HEK293 (cell line): ENCODE results near the gene LNP1.
"Not testable (repeated sequence)": the region's sequence is repeated elsewhere in the genome, so short reads cannot be mapped to it uniquely, and the experiment has no call there.

Experiments
- CTCF ChIA-PET: fragments of 350-600 bp; formaldehyde crosslinking; extraction: SDS; loops from one replicate; lab custom pipeline; 2021; ENCODE audit warnings: antibody characterized with exemption; lab: Yijun Ruan, JAX
- POLR2A ChIA-PET: fragments of 300-600 bp; formaldehyde crosslinking; extraction: SDS; loops from one replicate; lab custom pipeline; 2020; ENCODE audit warnings: antibody characterized with exemption, inconsistent platforms; lab: Yijun Ruan, JAX
- H3K27ac ChIP-seq: fragments of 200-500 bp; sonication (Bioruptor generic); 2 replicates; pipeline ENCODE4 v1.5.1; 2014; ENCODE audit warnings: low read depth, low read length, control low read depth, inconsistent platforms; ENCODE audit errors: extremely low read depth
- H3K36me3 ChIP-seq, 2 experiments: fragments of 200-500 bp in 1 of 2; sonication (Bioruptor generic) in 1 of 2; 1 replicate in 1 of 2; 2 replicates in 1 of 2; pipeline ENCODE4 v1.5.1; 2014 to 2017; ENCODE audit warnings: inconsistent platforms in 2 of 2, low read length in 2 of 2; ENCODE audit not compliant: control insufficient read depth in 2 of 2, insufficient read depth in 1 of 2
- H3K4me1 ChIP-seq: fragments of 200-500 bp; sonication (Bioruptor generic); 2 replicates; pipeline ENCODE4 v1.5.1; 2014; ENCODE audit warnings: mild to moderate bottlenecking, low read length, inconsistent platforms; ENCODE audit not compliant: control insufficient read depth, insufficient read depth
- H3K4me3 ChIP-seq: 2 replicates; pipeline ENCODE4 v1.5.1; 2011; ENCODE audit warnings: low read depth, mild to moderate bottlenecking, control low read depth, low read length, moderate library complexity
- H3K9me3 ChIP-seq: fragments of 200-500 bp; sonication (Bioruptor generic); 2 replicates; pipeline ENCODE4 v1.5.1; 2014; ENCODE audit warnings: low read depth, low read length, inconsistent platforms; ENCODE audit not compliant: control insufficient read depth, insufficient read depth
- GLIS1 ChIP-seq: fragments of 450-650 bp; formaldehyde crosslinking; IDR thresholded peaks from 2 replicates; pipeline ENCODE4 v1.5.1; 2016; ENCODE audit warnings: missing biosample characterization, missing genetic modification characterization
- GLIS2 ChIP-seq: fragments of 450-650 bp; formaldehyde crosslinking; IDR thresholded peaks from 2 replicates; pipeline ENCODE4 v1.5.1; 2016; ENCODE audit warnings: missing biosample characterization, missing genetic modification characterization
- PRDM6 ChIP-seq: fragments of 450-650 bp; formaldehyde crosslinking; IDR thresholded peaks from 2 replicates; pipeline ENCODE4 v1.5.1; 2017; ENCODE audit warnings: missing biosample characterization, missing genetic modification characterization
- SALL2 ChIP-seq: fragments of 450-650 bp; formaldehyde crosslinking; IDR thresholded peaks from 2 replicates; pipeline ENCODE4 v1.5.0; 2017; ENCODE audit warnings: missing biosample characterization, mild to moderate bottlenecking, missing genetic modification characterization, borderline replicate concordance
- SP7 ChIP-seq: fragments of 450-650 bp; formaldehyde crosslinking; IDR thresholded peaks from 2 replicates; pipeline ENCODE4 v1.5.1; 2016; ENCODE audit warnings: missing biosample characterization, missing genetic modification characterization
- ZBTB10 ChIP-seq: fragments of 450-650 bp; formaldehyde crosslinking; IDR thresholded peaks from 2 replicates; pipeline ENCODE4 v1.5.1; 2016; ENCODE audit warnings: missing biosample characterization, missing genetic modification characterization
- ZBTB11 ChIP-seq: fragments of 450-650 bp; formaldehyde crosslinking; conservative IDR thresholded peaks from 2 replicates; pipeline ENCODE4 v1.5.1; 2016; ENCODE audit warnings: low read depth, missing biosample characterization, missing genetic modification characterization
- ZNF132 ChIP-seq: fragments of 450-650 bp; formaldehyde crosslinking; IDR thresholded peaks from 2 replicates; pipeline ENCODE4 v1.5.1; 2017; ENCODE audit warnings: missing biosample characterization, missing genetic modification characterization, borderline replicate concordance
- ZNF138 ChIP-seq: fragments of 450-650 bp; formaldehyde crosslinking; IDR thresholded peaks from 2 replicates; pipeline ENCODE4 v1.5.1; 2016; ENCODE audit warnings: missing biosample characterization, missing genetic modification characterization, borderline replicate concordance
- ZNF211 ChIP-seq: fragments of 450-650 bp; formaldehyde crosslinking; IDR thresholded peaks from 2 replicates; pipeline ENCODE4 v1.5.1; 2016; ENCODE audit warnings: low read depth, missing biosample characterization, missing genetic modification characterization
- ZNF214 ChIP-seq: fragments of 450-650 bp; formaldehyde crosslinking; IDR thresholded peaks from 2 replicates; pipeline ENCODE4 v1.5.1; 2017; ENCODE audit warnings: missing biosample characterization, mild to moderate bottlenecking, missing genetic modification characterization, borderline replicate concordance
- ZNF24 ChIP-seq: fragments of 450-650 bp; formaldehyde crosslinking; IDR thresholded peaks from 2 replicates; pipeline ENCODE4 v1.5.1; 2016; ENCODE audit warnings: missing biosample characterization, missing genetic modification characterization
- ZNF37A ChIP-seq: fragments of 450-650 bp; IDR thresholded peaks from 2 replicates; pipeline ENCODE4 v1.5.1; 2018; ENCODE audit warnings: missing biosample characterization, missing genetic modification characterization
- ZNF624 ChIP-seq: fragments of 450-650 bp; formaldehyde crosslinking; IDR thresholded peaks from 2 replicates; pipeline ENCODE4 v1.5.1; 2017; ENCODE audit warnings: missing biosample characterization, missing genetic modification characterization
- ZNF658 ChIP-seq: fragments of 450-650 bp; formaldehyde crosslinking; IDR thresholded peaks from 2 replicates; pipeline ENCODE4; 2016; ENCODE audit warnings: missing biosample characterization, missing genetic modification characterization
- ZNF76 ChIP-seq: fragments of 450-650 bp; formaldehyde crosslinking; IDR thresholded peaks from 2 replicates; pipeline ENCODE4; 2016; ENCODE audit warnings: low read depth, missing biosample characterization, missing genetic modification characterization, borderline replicate concordance
- ZSCAN5A ChIP-seq: fragments of 450-650 bp; formaldehyde crosslinking; IDR thresholded peaks from 2 replicates; pipeline ENCODE4 v1.5.1; 2016; ENCODE audit warnings: missing biosample characterization, missing genetic modification characterization

The LNP1 gene

GRCh38 chr3:100471444-100471843, 70.1 kb downstream of the LNP1 start:
- ChIA-PET CTCF (interaction anchor here (1.4 kb wide), 1 partner anchor 118 kb away, joined by 4 read pairs; no protein-coding TSS in a partner anchor), POLR2A (no interaction called here)
- Histone ChIP-seq H3K27ac (no peak overlapping the region), H3K4me3 (no peak overlapping the region), H3K9me3 (no peaks in the 10 kb centered on the region), H3K4me1 (no peaks in the 10 kb centered on the region), H3K36me3 (no peaks in the 10 kb centered on the region)
- TF ChIP-seq ZNF214 (tag by site-specific recombination) (no peak), SP7 (tag by site-specific recombination) (no peak), SALL2 (tag by site-specific recombination) (no peak), GLIS1 (tag by site-specific recombination) (no peak), PRDM6 (tag by site-specific recombination) (no peak), GLIS2 (no peak), ZNF211 (tag by site-specific recombination) (no peak), ZBTB10 (no peak), ZNF624 (tag by site-specific recombination) (no peak), ZNF37A (tag by site-specific recombination) (no peak), ZNF76 (tag by site-specific recombination) (no peak), ZSCAN5A (tag by site-specific recombination) (no peak), ZNF24 (tag by site-specific recombination) (no peak), ZBTB11 (tag by site-specific recombination) (no peak), ZNF132 (tag by site-specific recombination) (no peak), ZNF658 (tag by site-specific recombination) (no peak), ZNF138 (tag by site-specific recombination) (no peak)
- TF ChIP-seq, all 188 proteins: peak for 0

- H3K9me3 ChIP-seq, H3K4me3 ChIP-seq, H3K4me1 ChIP-seq, H3K36me3 ChIP-seq, POLR2A ChIA-PET, H3K27ac ChIP-seq, CTCF ChIA-PET: not testable (repeated sequence)
These were observed 76.6 kb downstream of the LNP1 start for GRCh38 chr3:100477851-100478360.

GRCh38 chr3:100478521-100478920, 77.2 kb downstream of the LNP1 start:
- POLR2A ChIA-PET, H3K27ac ChIP-seq, CTCF ChIA-PET, H3K4me1 ChIP-seq, H3K4me3 ChIP-seq, H3K9me3 ChIP-seq, H3K36me3 ChIP-seq: not testable (repeated sequence)
